Smooth muscle cell (in vitro differentiated cells): ENCODE data around the gene PLA2R1. TPM values are rescaled to one million over a fixed set of nuclear protein-coding genes. Genes with fewer than 3 reads are reported as not detected.

ENCODE experiments used
- DNase-seq: peaks from one replicate; lab custom pipeline; 2025; ENCODE audit not compliant: unreplicated experiment; lab: John Stamatoyannopoulos, UW
- H2AFZ ChIP-seq: fragments of 200-600 bp; sonication (generic); 2 replicates; pipeline ENCODE4 v1.6.0; 2016; ENCODE audit warnings: antibody characterized with exemption, low read depth, mild to moderate bottlenecking
- H3F3A ChIP-seq: fragments of 200-600 bp; sonication (generic); 2 replicates; pipeline ENCODE4 v1.6.0; 2017; ENCODE audit warnings: antibody characterized with exemption, low read depth
- H3K27ac ChIP-seq: fragments of 200-600 bp; sonication (generic); 2 replicates; pipeline ENCODE4 v1.5.1; 2016; ENCODE audit warnings: low read depth, mild to moderate bottlenecking
- H3K27me3 ChIP-seq: fragments of 200-600 bp; sonication (generic); 2 replicates; pipeline ENCODE4 v1.6.1; 2016; ENCODE audit warnings: low read depth, mild to moderate bottlenecking
- H3K36me3 ChIP-seq: fragments of 200-600 bp; sonication (generic); 2 replicates; pipeline ENCODE4 v1.5.1; 2016; ENCODE audit warnings: low read depth
- H3K4me1 ChIP-seq: fragments of 200-600 bp; sonication (generic); 2 replicates; pipeline ENCODE4 v1.5.1; 2016; ENCODE audit warnings: low read depth
- H3K4me2 ChIP-seq: fragments of 200-600 bp; sonication (generic); 2 replicates; pipeline ENCODE4 v1.6.0; 2016; ENCODE audit warnings: mild to moderate bottlenecking
- H3K4me3 ChIP-seq: fragments of 200-600 bp; sonication (generic); 2 replicates; pipeline ENCODE4 v1.5.1; 2016; ENCODE audit warnings: mild to moderate bottlenecking
- H3K79me2 ChIP-seq: fragments of 200-600 bp; sonication (generic); 2 replicates; pipeline ENCODE4 v1.6.0; 2016; ENCODE audit warnings: low read depth, mild to moderate bottlenecking
- H3K9ac ChIP-seq: fragments of 200-600 bp; sonication (generic); 2 replicates; pipeline ENCODE4 v1.6.0; 2016; ENCODE audit warnings: low read depth
- H3K9me3 ChIP-seq: fragments of 200-600 bp; sonication (generic); replicated peaks from 2 replicates; pipeline ENCODE4 v1.5.1; 2016; ENCODE audit warnings: low read depth
- H4K20me1 ChIP-seq: fragments of 200-600 bp; sonication (generic); 2 replicates; pipeline ENCODE4 v1.6.0; 2016; ENCODE audit warnings: low read depth
- CTCF ChIP-seq: fragments of 200-600 bp; sonication (generic); IDR thresholded peaks from 2 replicates; pipeline ENCODE4 v1.5.1; 2017; ENCODE audit warnings: borderline replicate concordance, mild to moderate bottlenecking, antibody characterized with exemption; ENCODE audit not compliant: insufficient read depth, poor library complexity, severe bottlenecking
- WGBS: methylation state at CpG from one replicate; pipeline ENCODE4 v1.1.7; 2016; ENCODE audit warnings: low lambda C conversion rate; 5-methylcytosine and 5-hydroxymethylcytosine counted together
- polyA plus RNA-seq: library from polyadenylated mRNA; unstranded; fragments of >200 nt; fragmentation: Nextera tagmentation; extraction: Ambion mirVana; gene quantifications from 2 replicates; pipeline ENCODE4 v1.2.1, GENCODE V29; 2016
- total RNA-seq: library from RNA; depleted of rRNA; stranded (reverse); fragments of >200 nt; gene quantifications from 2 replicates; pipeline ENCODE4 v1.2.3, GENCODE V29; 2014

Gene PLA2R1
- total and polyA plus RNA-seq, 2 experiments from 2014 or later, result 4.8 to 7.3 TPM

- no peak for DNase-seq
- no peak overlapping the region for H2AFZ ChIP-seq
- no peaks in the 10 kb centered on the region for H4K20me1 ChIP-seq
- H3K36me3 ChIP-seq, result no peaks in the 10 kb centered on the region
- no peak overlapping the region for H3K4me2 ChIP-seq
- H3K4me3 ChIP-seq, result no peak overlapping the region
- H3F3A ChIP-seq, result peaks cover 10% of the 10 kb centered on the region
- H3K27me3 ChIP-seq, result no peaks in the 10 kb centered on the region
- no peak overlapping the region for H3K27ac ChIP-seq
- H3K9ac ChIP-seq, result no peak overlapping the region
- WGBS, result 89% methylated on average over 2 of the region's 2 CpGs
- H3K79me2 ChIP-seq, result no peaks in the 10 kb centered on the region
- no peaks in the 10 kb centered on the region for H3K9me3 ChIP-seq
- TF ChIP-seq CTCF, result no peak
- peaks cover 11% of the 10 kb centered on the region for H3K4me1 ChIP-seq
These were observed 67.4 kb downstream of the PLA2R1 start for GRCh38 chr2:159995038-159995437.

- H3K79me2 ChIP-seq, result no peaks in the 10 kb centered on the region
These were observed 73.2 kb downstream of the PLA2R1 start for GRCh38 chr2:159989249-159989648.

GRCh38 chr2:159988412-159988970 lies 73.9 kb downstream of the PLA2R1 start:
- no peak for DNase-seq
- Histone ChIP-seq H3K9ac (no peak overlapping the region), H3K4me2 (no peak overlapping the region), H3K4me1 (no peaks in the 10 kb centered on the region), H3K36me3 (no peaks in the 10 kb centered on the region), H2AFZ (no peak overlapping the region), H3K4me3 (no peak overlapping the region), H3K27ac (no peak overlapping the region), H4K20me1 (no peaks in the 10 kb centered on the region), H3K79me2 (no peaks in the 10 kb centered on the region), H3K9me3 (no peaks in the 10 kb centered on the region), H3F3A (no peaks in the 10 kb centered on the region), H3K27me3 (no peaks in the 10 kb centered on the region)
- WGBS, result 91% methylated on average over 4 of the region's 4 CpGs
- no peak for TF ChIP-seq CTCF

More at GRCh38 chr2:159989249-159989648, 73.2 kb downstream of the PLA2R1 start:
- no peak for DNase-seq
- Histone ChIP-seq H3K9me3 (no peaks in the 10 kb centered on the region), H3F3A (no peaks in the 10 kb centered on the region), H3K9ac (no peak overlapping the region), H3K4me1 (no peaks in the 10 kb centered on the region), H3K4me2 (no peak overlapping the region), H4K20me1 (no peaks in the 10 kb centered on the region), H3K27me3 (no peaks in the 10 kb centered on the region), H3K36me3 (no peaks in the 10 kb centered on the region), H2AFZ (no peak overlapping the region), H3K4me3 (no peak overlapping the region), H3K27ac (no peak overlapping the region)
- TF ChIP-seq CTCF, result no peak
- 82% methylated on average over 4 of the region's 4 CpGs for WGBS

GRCh38 chr2:159987181-159987580 lies 75.2 kb downstream of the PLA2R1 start:
- no peak for TF ChIP-seq CTCF
- no peaks in the 10 kb centered on the region for H4K20me1 ChIP-seq
- H3K27ac ChIP-seq, result no peak overlapping the region
- DNase-seq, result no peak
- peaks cover 4% of the 10 kb centered on the region for H3K4me1 ChIP-seq
- no peaks in the 10 kb centered on the region for H3K27me3 ChIP-seq
- H2AFZ ChIP-seq, result no peak overlapping the region
- H3K9me3 ChIP-seq, result no peaks in the 10 kb centered on the region
- H3K4me3 ChIP-seq, result no peak overlapping the region
- no peak overlapping the region for H3K4me2 ChIP-seq
- 87% methylated on average over 6 of the region's 6 CpGs for WGBS
- no peaks in the 10 kb centered on the region for H3K79me2 ChIP-seq
- H3K9ac ChIP-seq, result no peak overlapping the region
- no peaks in the 10 kb centered on the region for H3F3A ChIP-seq
- H3K36me3 ChIP-seq, result no peaks in the 10 kb centered on the region
